Naive thymus-derived CD4-positive, alpha-beta T cell (primary cell): ENCODE data around the gene PRDM2. TPM values are rescaled to one million over a fixed set of nuclear protein-coding genes. Genes with fewer than 3 reads are reported as not detected.

Source experiments
- ATAC-seq: fragments of 150-1000 bp; cut with Tn5 transposase; 2 replicates; pipeline ENCODE4 v1.10.0; 2021; ENCODE audit warnings: mild to moderate bottlenecking, moderate library complexity
- CTCF ChIA-PET: fragments of 350-600 bp; sonication (Branson Sonifier 250); formaldehyde crosslinking; loops from one replicate; lab custom pipeline; 2021; ENCODE audit warnings: antibody characterized with exemption; lab: Charles Lee
- POLR2A ChIA-PET: fragments of 350-600 bp; sonication (Branson Sonifier 250); formaldehyde crosslinking; loops from one replicate; lab custom pipeline; 2021; ENCODE audit warnings: antibody characterized with exemption, inconsistent platforms; lab: Charles Lee
- DNase-seq, 9 donors: peaks; one replicate each; pipeline versions ENCODE4 v3.0.0 to v3.0.0-alpha.2; 2020 to 2022; ENCODE audit warnings: mixed read lengths in 1 of 9
- H3K27ac ChIP-seq: one replicate; pipeline ENCODE4 v1.7.0; 2013; ENCODE audit warnings: mild to moderate bottlenecking, low read depth, low read length, moderate library complexity
- H3K27me3 ChIP-seq, 2 donors: one replicate each; pipeline ENCODE4 v1.7.0; 2013; ENCODE audit warnings: low read length in 2 of 2, mild to moderate bottlenecking in 2 of 2, moderate library complexity in 2 of 2; ENCODE audit not compliant: control insufficient read depth in 2 of 2, insufficient read depth in 2 of 2
- H3K36me3 ChIP-seq, 3 experiments: 1 replicate in 2 of 3; 2 replicates in 1 of 3; pipeline ENCODE4 v1.7.0; 2013; ENCODE audit warnings: low read length in 3 of 3, mild to moderate bottlenecking in 3 of 3, moderate library complexity in 1 of 3; ENCODE audit not compliant: insufficient read depth in 3 of 3, control insufficient read depth in 2 of 3
- H3K4me1 ChIP-seq, 2 donors: one replicate each; pipeline ENCODE4 v1.7.0; 2013; ENCODE audit warnings: low read length in 2 of 2, mild to moderate bottlenecking in 2 of 2, moderate library complexity in 1 of 2; ENCODE audit not compliant: control insufficient read depth in 2 of 2, insufficient read depth in 2 of 2
- H3K4me3 ChIP-seq: 2 replicates; pipeline ENCODE4 v1.7.0; 2013; ENCODE audit warnings: mild to moderate bottlenecking, low read length
- H3K9me3 ChIP-seq, 3 experiments: 1 replicate in 2 of 3; 2 replicates in 1 of 3; pipeline ENCODE4 v1.7.0; 2013; ENCODE audit warnings: low read length in 3 of 3; ENCODE audit not compliant: control insufficient read depth in 2 of 3
- H3K27ac Mint-ChIP-seq, 9 donors: one replicate each; pipeline ENCODE4 v1.8.0; 2020 to 2022; ENCODE audit warnings: mixed read lengths in 9 of 9, mild to moderate bottlenecking in 8 of 9, moderate library complexity in 5 of 9, inconsistent platforms in 2 of 9
- H3K27me3 Mint-ChIP-seq, 5 donors: one replicate each; pipeline ENCODE4 v1.8.0; 2021 to 2022; ENCODE audit warnings: mixed read lengths in 5 of 5, mild to moderate bottlenecking in 1 of 5
- H3K36me3 Mint-ChIP-seq, 5 donors: one replicate each; pipeline ENCODE4 v1.8.0; 2020 to 2022; ENCODE audit warnings: mixed read lengths in 5 of 5, mild to moderate bottlenecking in 3 of 5, inconsistent platforms in 1 of 5
- H3K4me1 Mint-ChIP-seq, 7 donors: one replicate each; pipeline ENCODE4 v1.8.0; 2020 to 2022; ENCODE audit warnings: mixed read lengths in 7 of 7, mild to moderate bottlenecking in 3 of 7, inconsistent platforms in 1 of 7
- H3K4me3 Mint-ChIP-seq, 10 donors: one replicate each; pipeline ENCODE4 v1.8.0; 2020 to 2022; ENCODE audit warnings: mild to moderate bottlenecking in 10 of 10, mixed read lengths in 10 of 10, moderate library complexity in 6 of 10, inconsistent platforms in 2 of 10
- H3K9me3 Mint-ChIP-seq, 11 donors: one replicate each; pipeline ENCODE4 v1.8.0; 2020 to 2022; ENCODE audit warnings: mixed read lengths in 11 of 11, mild to moderate bottlenecking in 4 of 11, inconsistent platforms in 1 of 11, moderate library complexity in 1 of 11
- intact Hi-C, 2 donors: fragments of 100-400 bp; cut with micrococcal nuclease; formaldehyde crosslinking; loops; one replicate each; pipeline ENCODE4 v1.15.1; 2023
- polyA plus RNA-seq, 2 donors: library from polyadenylated mRNA; unstranded; fragments of 300-500 nt; fragmentation: Illumina TruSeq; gene quantifications; one replicate each; pipeline ENCODE4 v1.2.3, GENCODE V29; 2021
- total RNA-seq, 6 experiments: library from RNA in 5 of 6; stranded (reverse) in 5 of 6; gene quantifications; 1 replicate in 5 of 6; 2 replicates in 1 of 6; pipeline ENCODE4 v1.2.3 and lab custom pipeline; 2021 to 2026

PRDM2 gene
- total and polyA plus RNA-seq, 7 experiments from 2014 or later: 16.3 to 142 (median 114) TPM

DNA sequence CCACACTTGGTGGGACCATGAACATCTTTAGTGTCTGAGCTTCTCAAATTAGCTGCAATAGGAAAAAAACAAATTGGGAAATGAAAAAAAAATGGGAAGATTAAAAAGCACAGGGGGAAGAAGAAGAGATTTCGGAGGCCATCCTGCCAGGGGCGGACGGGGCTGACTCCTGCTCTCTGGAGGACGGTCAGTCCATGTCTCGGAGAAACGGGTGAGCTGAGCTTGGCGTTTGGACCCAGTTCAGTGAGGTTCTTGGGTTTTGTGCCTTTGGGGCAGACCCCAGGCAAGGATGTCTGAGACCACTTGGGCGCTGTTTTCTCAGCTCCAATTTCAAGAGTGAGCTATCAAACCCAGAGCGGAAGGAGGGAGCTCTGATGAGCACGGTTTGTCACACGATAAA lies 123.9 kb downstream of the PRDM2 start:
- ChIA-PET POLR2A (no interaction called here), CTCF (interaction anchor here (0.7 to 1.5 kb wide), 3 partner anchors 136 to 168 kb away, joined by 3 to 7 read pairs (median 4); no protein-coding TSS in a partner anchor)
- Mint-ChIP-seq H3K36me3 (peaks cover 0 to 26% (median 8%) of the 10 kb centered on the region in 5 donors), H3K27ac (no peak overlapping the region), H3K4me3 (no peak overlapping the region), H3K27me3 (no peaks in the 10 kb centered on the region), H3K4me1 (peaks cover 0 to 4% (median 0%) of the 10 kb centered on the region in 7 donors), H3K9me3 (no peaks in the 10 kb centered on the region)
- DNase-seq (no peak), ATAC-seq (no peak)
- intact Hi-C loops: no loop called here
- Histone ChIP-seq H3K4me1 (peaks cover 0 to under 1% of the 10 kb centered on the region in 2 donors), H3K9me3 (no peaks in the 10 kb centered on the region), H3K27me3 (no peaks in the 10 kb centered on the region), H3K36me3 (peaks cover 0 to 25% (median 0%) of the 10 kb centered on the region in 3 experiments), H3K4me3 (no peak overlapping the region), H3K27ac (no peak overlapping the region)

DNA sequence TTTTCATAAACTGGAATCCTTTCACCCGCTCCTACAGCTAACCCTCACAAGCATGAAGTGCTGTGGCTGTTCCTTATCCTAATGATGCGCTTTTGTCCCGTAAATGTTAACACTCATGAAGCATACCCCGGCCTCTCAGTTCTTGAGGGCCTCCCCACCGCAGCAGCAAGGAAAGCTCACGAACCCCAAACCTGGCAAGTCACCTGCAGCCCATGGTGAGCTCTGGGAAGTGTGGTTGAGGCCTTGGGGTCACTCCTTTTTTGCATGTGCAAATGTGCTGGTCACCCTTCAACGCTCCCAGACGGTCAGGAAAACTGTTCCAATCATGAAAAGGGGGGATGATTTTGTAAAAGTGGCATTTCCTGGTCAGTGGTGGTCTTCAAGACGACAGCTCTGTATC lies 124.6 kb downstream of the PRDM2 start:
- H3K27ac ChIP-seq: no peak overlapping the region
- CTCF ChIA-PET: interaction anchor here (0.7 to 1.5 kb wide), 2 partner anchors 135 to 141 kb away, joined by 3 to 7 read pairs; no protein-coding TSS in a partner anchor
- peaks cover 0 to 2% of the 10 kb centered on the region in 2 donors for H3K4me1 ChIP-seq
- H3K9me3 ChIP-seq: no peaks in the 10 kb centered on the region
- no peak overlapping the region for H3K4me3 ChIP-seq
- ATAC-seq (no peak), DNase-seq (peak in 1 of 9 donors; percentile 1)
- Mint-ChIP-seq H3K27me3 (no peaks in the 10 kb centered on the region), H3K4me1 (peaks cover 0 to 4% (median 0%) of the 10 kb centered on the region in 7 donors), H3K36me3 (peaks cover 0 to 25% (median 8%) of the 10 kb centered on the region in 5 donors), H3K27ac (no peak overlapping the region), H3K9me3 (no peaks in the 10 kb centered on the region), H3K4me3 (no peak overlapping the region)
- intact Hi-C loops: loop anchor here in 1 of 2 donors (1.0 kb wide), 1 partner anchor 159 kb away; no protein-coding TSS in a partner anchor
- peaks cover 0 to 24% (median 0%) of the 10 kb centered on the region in 3 experiments for H3K36me3 ChIP-seq
- H3K27me3 ChIP-seq: no peaks in the 10 kb centered on the region
- POLR2A ChIA-PET: no interaction called here

DNA sequence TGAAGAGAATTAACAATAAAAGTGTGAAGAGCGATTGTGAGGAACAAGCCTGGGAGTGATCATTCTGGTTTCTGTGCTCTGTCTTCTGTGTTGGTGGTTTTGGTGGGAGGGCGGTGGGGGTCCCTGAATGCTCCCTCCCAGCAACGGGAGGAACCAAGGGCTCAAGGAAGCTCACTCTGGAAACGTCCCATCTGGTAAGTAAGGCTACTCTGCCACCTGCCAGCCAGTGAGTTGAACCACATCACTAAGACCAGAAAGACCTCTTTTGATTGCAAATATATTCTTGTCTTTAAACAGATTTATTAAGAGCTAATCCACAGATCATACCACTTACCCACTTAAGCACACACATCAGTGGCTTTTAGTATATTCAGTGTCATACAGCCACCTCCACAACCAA lies 125.0 kb downstream of the PRDM2 start:
- no peak overlapping the region for H3K27ac Mint-ChIP-seq
- peaks cover 0 to 4% (median 3%) of the 10 kb centered on the region in 5 donors for H3K27me3 Mint-ChIP-seq
- ATAC-seq: no peak
- no peaks in the 10 kb centered on the region for H3K9me3 Mint-ChIP-seq
- H3K36me3 Mint-ChIP-seq: peaks cover 0 to 22% (median 8%) of the 10 kb centered on the region in 5 donors
- POLR2A ChIA-PET: no interaction called here
- peak in 1 of 9 donors; percentile 14 for DNase-seq
- intact Hi-C loops: loop anchor here in 1 of 2 donors (1.0 kb wide), 1 partner anchor 160 kb away; no protein-coding TSS in a partner anchor
- Histone ChIP-seq H3K27ac (no peak overlapping the region), H3K27me3 (no peaks in the 10 kb centered on the region), H3K9me3 (no peaks in the 10 kb centered on the region), H3K4me3 (no peak overlapping the region), H3K36me3 (peaks cover 0 to 20% (median 0%) of the 10 kb centered on the region in 3 experiments), H3K4me1 (peaks cover 0 to 2% of the 10 kb centered on the region in 2 donors)
- H3K4me3 Mint-ChIP-seq: no peak overlapping the region
- CTCF ChIA-PET: interaction anchor here (1.5 kb wide), 1 partner anchor 135 kb away, joined by 7 read pairs; no protein-coding TSS in a partner anchor
- H3K4me1 Mint-ChIP-seq: peaks cover 0 to 4% (median 0%) of the 10 kb centered on the region in 7 donors

DNA sequence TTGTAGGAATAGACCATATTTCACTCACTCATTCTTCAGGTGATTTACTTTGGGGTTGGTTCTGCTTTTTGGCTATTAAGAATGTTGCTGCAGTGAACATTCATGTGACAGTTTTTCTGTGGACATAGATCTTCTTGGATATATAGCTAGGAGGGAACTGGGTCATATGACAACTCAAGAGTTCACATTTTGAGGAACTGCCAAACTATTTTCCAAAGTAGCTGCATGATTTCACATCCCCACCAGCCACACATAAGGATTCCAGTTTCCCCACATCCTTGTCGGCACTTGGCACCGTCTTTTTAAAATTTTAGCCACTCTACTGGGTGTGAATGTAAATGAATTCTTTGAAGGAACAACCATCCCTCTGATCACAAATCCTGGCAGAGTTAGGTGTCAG lies 126.0 kb downstream of the PRDM2 start:
- Histone ChIP-seq H3K4me1 (peaks cover 0 to 2% of the 10 kb centered on the region in 2 donors), H3K27ac (no peak overlapping the region), H3K4me3 (no peak overlapping the region), H3K27me3 (no peaks in the 10 kb centered on the region), H3K36me3 (peaks cover 0 to 14% (median 0%) of the 10 kb centered on the region in 3 experiments), H3K9me3 (no peaks in the 10 kb centered on the region)
- Mint-ChIP-seq H3K27me3 (peaks cover 0 to 7% (median 4%) of the 10 kb centered on the region in 5 donors), H3K4me1 (peaks cover 0 to 4% (median 0%) of the 10 kb centered on the region in 7 donors), H3K36me3 (peaks cover 0 to 22% (median 8%) of the 10 kb centered on the region in 5 donors), H3K27ac (no peak overlapping the region), H3K4me3 (no peak overlapping the region), H3K9me3 (no peaks in the 10 kb centered on the region)
- POLR2A ChIA-PET: no interaction called here
- ATAC-seq: no peak
- intact Hi-C loops: no loop called here
- CTCF ChIA-PET: no interaction called here
- no peak for DNase-seq

DNA sequence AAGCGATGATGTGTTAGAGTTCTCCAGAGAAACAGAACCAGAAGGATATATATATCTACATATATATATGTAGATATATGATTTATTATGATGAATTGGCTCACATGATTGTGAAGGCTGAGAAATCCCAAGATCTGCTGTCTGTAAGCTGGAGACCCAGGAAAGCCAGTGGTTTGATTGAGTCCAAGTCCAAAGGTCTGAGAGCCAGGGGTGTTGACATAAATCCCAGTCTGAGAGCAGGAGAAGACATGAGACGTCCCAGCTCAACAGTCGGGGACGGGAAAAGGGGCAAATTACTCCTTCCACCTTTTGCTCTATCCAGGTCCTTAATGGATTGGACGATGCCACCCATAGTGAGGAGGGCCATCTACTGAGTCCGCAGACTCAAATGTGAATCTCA lies 126.6 kb downstream of the PRDM2 start:
- POLR2A ChIA-PET: no interaction called here

DNA sequence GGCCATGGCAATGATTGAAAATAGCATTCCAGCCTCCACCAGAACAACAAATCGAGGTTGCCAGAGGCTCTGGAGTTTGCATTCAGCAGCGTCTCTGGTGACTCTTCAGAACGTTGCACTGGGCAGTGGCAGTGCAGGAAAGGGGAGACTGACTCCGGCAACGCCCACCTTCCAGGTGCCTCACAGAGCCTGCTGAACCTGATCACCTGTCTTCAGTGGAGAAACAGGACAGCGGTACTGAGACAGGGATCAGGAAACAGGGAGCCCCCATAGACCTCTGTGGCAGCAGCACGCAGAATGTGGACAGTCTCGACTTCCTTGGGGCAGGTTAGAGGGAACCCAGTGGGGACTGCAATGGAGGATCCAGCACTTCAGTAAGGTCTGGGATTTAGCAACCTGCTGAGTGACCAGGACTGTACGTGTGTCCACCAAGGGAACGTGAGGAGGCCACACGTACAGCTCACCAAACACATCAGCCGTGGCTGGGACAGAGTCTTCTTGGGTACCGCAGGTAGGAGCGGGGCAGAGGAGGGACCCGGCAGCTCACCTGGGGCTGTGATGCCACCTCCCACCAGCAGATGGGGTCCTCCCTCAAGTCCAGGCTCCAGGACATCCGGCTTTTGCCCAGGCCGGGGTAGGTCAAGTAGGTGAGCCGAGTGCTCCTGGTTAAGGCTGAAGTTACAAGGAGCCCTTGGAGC lies 128.6 kb downstream of the PRDM2 start:
- peak; percentile 40 for ATAC-seq
- peaks cover 0 to 4% (median 0%) of the 10 kb centered on the region in 7 donors for H3K4me1 Mint-ChIP-seq

More for the DNA sequence above, 126.6 kb downstream of the PRDM2 start:
- intact Hi-C loops: no loop called here
- Mint-ChIP-seq H3K4me3 (no peak overlapping the region), H3K36me3 (peaks cover 0 to 22% (median 8%) of the 10 kb centered on the region in 5 donors), H3K27ac (no peak overlapping the region), H3K27me3 (peaks cover 0 to 7% (median 4%) of the 10 kb centered on the region in 5 donors), H3K4me1 (peaks cover 0 to 4% (median 0%) of the 10 kb centered on the region in 7 donors), H3K9me3 (no peaks in the 10 kb centered on the region)
- H3K4me3 ChIP-seq: no peak overlapping the region
- peaks cover 0 to 14% (median 0%) of the 10 kb centered on the region in 3 experiments for H3K36me3 ChIP-seq
- DNase-seq: peak in 1 of 9 donors; percentile 6
- CTCF ChIA-PET: interaction anchor here (0.8 kb wide), 1 partner anchor 161 kb away, joined by 3 read pairs; no protein-coding TSS in a partner anchor
- H3K4me1 ChIP-seq: peaks cover 0 to 2% of the 10 kb centered on the region in 2 donors
- H3K27me3 ChIP-seq: no peaks in the 10 kb centered on the region
- no peak for ATAC-seq
- no peaks in the 10 kb centered on the region for H3K9me3 ChIP-seq
- no peak overlapping the region for H3K27ac ChIP-seq

More for the DNA sequence above, 128.6 kb downstream of the PRDM2 start:
- Histone ChIP-seq H3K4me3 (no peak overlapping the region), H3K27me3 (no peaks in the 10 kb centered on the region), H3K36me3 (peaks cover 0 to under 1% (median 0%) of the 10 kb centered on the region in 3 experiments), H3K4me1 (peaks cover 0 to 2% of the 10 kb centered on the region in 2 donors), H3K9me3 (no peaks in the 10 kb centered on the region), H3K27ac (no peak overlapping the region)
- Mint-ChIP-seq H3K27ac (peak overlapping the region in 1 of 9 donors; percentile 13), H3K27me3 (peaks cover 0 to 9% (median 4%) of the 10 kb centered on the region in 5 donors), H3K9me3 (no peaks in the 10 kb centered on the region), H3K4me3 (peak overlapping the region in 1 of 10 donors; percentile 25), H3K36me3 (peaks cover 0 to 4% (median 0%) of the 10 kb centered on the region in 5 donors)
- ChIA-PET POLR2A (no interaction called here), CTCF (interaction anchor here (0.6 to 1.0 kb wide), 2 partner anchors 166 to 1219 kb away, joined by 4 read pairs; no protein-coding TSS in a partner anchor)
- peak in 1 of 9 donors; percentile 21 for DNase-seq
- intact Hi-C loops: no loop called here
